ENCODE measurements around the gene AKR1C2.
"Not testable (repeated sequence)": the region's sequence is repeated elsewhere in the genome, so short reads cannot be mapped to it uniquely, and the experiment has no call there.

AKR1C2 gene

GRCh38 chr10:4941540-4942330 is 61.9 kb downstream of the AKR1C2 start:
- DNase-seq (ENCODE audit: low read depth): no peak
- H3K4me3 ChIP-seq (ENCODE audit: low read depth, low read length): no peak overlapping the region

DNA sequence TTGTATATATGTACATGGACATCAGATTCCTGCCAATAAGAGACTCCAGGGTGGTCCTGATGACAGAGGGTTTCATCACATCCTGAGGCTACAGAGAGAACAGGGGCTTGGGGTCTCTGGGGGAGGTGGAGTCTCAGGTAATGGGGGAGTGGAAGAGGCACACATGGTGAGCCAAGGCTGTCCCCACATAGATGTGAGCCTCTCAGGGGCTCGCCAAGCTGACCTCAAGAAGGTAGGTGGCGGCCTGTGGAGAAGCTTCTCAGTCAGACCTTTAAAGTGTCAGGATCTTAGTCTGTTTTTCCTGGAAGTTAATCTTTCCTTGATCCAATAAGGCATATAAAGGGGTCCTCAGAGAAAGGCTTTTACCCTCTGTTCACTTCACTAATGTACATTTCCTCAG is 62.7 kb downstream of the AKR1C2 start:
- DNase-seq (ENCODE audit: low read depth); H3K4me3 ChIP-seq (ENCODE audit: low read depth, low read length): not testable (repeated sequence)

DNA sequence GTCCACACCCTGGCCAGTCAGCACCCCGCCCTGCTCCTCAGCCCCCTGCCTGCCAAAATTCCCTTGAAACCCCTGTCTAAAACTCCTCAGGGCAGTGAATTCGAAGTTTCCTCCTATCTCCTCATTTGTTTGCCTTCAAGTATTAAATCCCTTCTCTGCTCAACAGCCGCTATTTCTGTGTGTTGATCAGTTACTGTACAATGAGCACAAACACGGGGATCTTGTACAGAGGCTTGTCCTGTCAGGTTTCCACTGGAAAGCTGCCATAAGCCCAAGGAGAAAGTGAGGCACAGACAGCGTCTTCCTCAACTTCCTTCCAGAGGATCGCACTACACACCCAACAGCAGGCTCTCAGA is 63.6 kb downstream of the AKR1C2 start:
- not testable (repeated sequence) for DNase-seq (ENCODE audit: low read depth); H3K4me3 ChIP-seq (ENCODE audit: low read depth, low read length)

DNA sequence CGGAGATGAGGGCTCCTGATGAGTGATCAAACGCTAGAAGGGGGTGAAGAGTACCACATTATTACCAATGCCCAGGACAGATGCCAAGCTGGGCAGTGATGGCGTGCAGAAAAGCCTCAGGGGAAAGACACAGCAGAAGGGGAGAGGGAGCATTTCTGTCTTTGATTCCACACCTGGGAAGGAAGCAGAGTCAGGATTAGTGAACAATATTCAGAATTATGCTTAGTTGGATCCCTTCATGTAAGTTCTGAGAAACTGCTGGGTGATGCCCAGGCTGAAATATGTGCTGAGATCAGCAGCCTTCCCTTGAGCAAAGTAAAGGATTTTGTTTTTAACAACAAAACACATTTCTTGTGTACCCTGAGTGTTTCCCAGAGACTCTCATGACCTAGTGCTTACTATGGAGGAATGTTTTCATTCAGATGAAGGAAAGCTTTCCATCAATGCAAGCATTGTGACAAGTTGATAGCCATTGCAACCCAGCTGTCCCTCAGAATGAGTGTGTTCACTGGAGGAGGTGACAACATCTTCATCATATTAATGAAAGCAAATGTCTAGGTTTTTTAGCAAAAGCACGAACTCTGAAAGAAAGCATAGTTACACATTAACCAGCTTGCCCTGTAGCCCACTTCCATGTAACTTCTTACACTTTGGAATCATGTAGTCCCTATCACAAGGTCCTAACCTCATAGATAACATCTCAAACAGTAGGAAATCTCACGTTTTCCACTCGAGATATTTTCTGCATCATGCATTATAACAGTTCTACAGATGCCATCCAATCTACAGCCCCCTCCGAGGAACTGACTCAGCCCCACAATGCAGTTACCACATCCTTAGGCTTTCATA is 64.2 kb downstream of the AKR1C2 start:
- no peak overlapping the region for H3K4me3 ChIP-seq (ENCODE audit: low read depth, low read length)
- no peak for DNase-seq (ENCODE audit: low read depth)

Measured in skeletal muscle cell (primary cell).